Left colon (tissue), 2 donors: ENCODE data around the gene PTPRR. TPM values are rescaled to one million over a fixed set of nuclear protein-coding genes. Genes with fewer than 3 reads are reported as not detected.

Experiments used
- ATAC-seq: fragments of 200-7000 bp; cut with Tn5 transposase; one replicate; pipeline ENCODE4 v1.9.1; 2020; ENCODE audit warnings: mild to moderate bottlenecking, moderate library complexity
- DNase-seq, 2 donors: peaks; one replicate each; pipeline ENCODE4 v3.0.0-alpha.2; 2020
- intact Hi-C, 2 donors: fragments of 100-400 bp; cut with DNase I in 1 of 2; cut with micrococcal nuclease in 1 of 2; formaldehyde crosslinking; loops; one replicate each; pipeline versions ENCODE4 v1.11.2 to v1.14.0; 2022; cut with DNase I, micrococcal nuclease
- long read RNA-seq: library from polyadenylated mRNA; unstranded; transcript quantifications from one replicate; pipeline ENCODE4 v2.0.0, GENCODE V29; 2021
- total RNA-seq, 2 donors: library from RNA; stranded (reverse); fragmentation: NEBNext Ultra II Directional; extraction: Animal tissue kit (Norgen Biotek cat#: 25700); gene quantifications; one replicate each; pipeline ENCODE4 v1.2.1, GENCODE V29; 2021
- donor health status: DM: no; HTN: no; CAD: no.
- donor health status: DM: yes; HTN: yes; CAD: no.

Gene PTPRR, protein sequence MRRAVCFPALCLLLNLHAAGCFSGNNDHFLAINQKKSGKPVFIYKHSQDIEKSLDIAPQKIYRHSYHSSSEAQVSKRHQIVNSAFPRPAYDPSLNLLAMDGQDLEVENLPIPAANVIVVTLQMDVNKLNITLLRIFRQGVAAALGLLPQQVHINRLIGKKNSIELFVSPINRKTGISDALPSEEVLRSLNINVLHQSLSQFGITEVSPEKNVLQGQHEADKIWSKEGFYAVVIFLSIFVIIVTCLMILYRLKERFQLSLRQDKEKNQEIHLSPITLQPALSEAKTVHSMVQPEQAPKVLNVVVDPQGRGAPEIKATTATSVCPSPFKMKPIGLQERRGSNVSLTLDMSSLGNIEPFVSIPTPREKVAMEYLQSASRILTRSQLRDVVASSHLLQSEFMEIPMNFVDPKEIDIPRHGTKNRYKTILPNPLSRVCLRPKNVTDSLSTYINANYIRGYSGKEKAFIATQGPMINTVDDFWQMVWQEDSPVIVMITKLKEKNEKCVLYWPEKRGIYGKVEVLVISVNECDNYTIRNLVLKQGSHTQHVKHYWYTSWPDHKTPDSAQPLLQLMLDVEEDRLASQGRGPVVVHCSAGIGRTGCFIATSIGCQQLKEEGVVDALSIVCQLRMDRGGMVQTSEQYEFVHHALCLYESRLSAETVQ
- total RNA-seq = 10 to 100 TPM; 13.1 to 48.8 TPM
- long read RNA-seq, transcript PTPRR-204 (10 exons, 2,818 nt) = major isoform, 9 of 15 reads
- long read RNA-seq, partial matches to known transcripts = 1 of 15 reads
- long read RNA-seq, other reads (novel, unspliced or antisense) = 1 of 15 reads

DNA sequence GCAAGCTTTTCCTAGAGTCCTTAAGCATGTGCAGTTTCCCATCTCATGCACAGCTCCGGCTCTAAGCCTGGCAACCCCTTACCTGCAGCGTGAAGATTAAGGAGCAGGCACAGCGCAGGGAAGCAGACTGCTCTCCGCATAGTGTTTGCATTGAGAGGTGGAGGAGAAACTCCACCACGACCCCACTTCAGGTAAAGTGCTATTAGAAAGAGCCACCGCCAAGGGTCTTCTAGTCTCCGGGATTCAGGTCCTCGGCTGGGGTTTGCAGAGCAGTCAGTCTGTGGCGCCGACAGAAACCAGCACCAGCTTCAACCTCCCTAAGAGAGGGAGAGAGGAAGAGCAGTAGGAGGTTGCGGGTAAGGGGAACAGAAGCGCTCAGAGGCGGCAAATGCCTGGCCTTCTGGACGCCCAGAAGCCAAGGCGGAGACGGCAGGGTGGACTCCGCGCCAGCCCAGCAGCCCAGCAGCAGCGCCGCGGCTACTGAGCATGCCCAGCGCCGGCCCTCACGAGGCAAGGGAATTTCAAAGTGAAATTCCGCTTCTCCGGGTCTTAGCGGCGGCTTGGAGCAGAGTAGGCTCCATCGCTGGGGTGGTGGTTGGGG is at the start of gene PTPRR:
TSS of gene PTPRR (minus strand) at position 488 of the 601 bp plus-strand sequence. CDS start at position 140, 348 bp downstream.
- ATAC-seq = no peak
- intact Hi-C loops = no loop called here
- no peak for DNase-seq

GRCh38 chr12:70966996-70967790 is 46.7 kb upstream of the PTPRR start:
- intact Hi-C loops = no loop called here
- ATAC-seq (no peak), DNase-seq (no peak)

- ATAC-seq = no peak
- intact Hi-C loops = no loop called here
- DNase-seq = no peak
Measured at GRCh38 chr12:70966046-70966445, 45.5 kb upstream of the PTPRR start.

GRCh38 chr12:70964867-70965510 is 44.5 kb upstream of the PTPRR start:
- ATAC-seq (no peak), DNase-seq (no peak)

GRCh38 chr12:70963081-70963660 is 42.6 kb upstream of the PTPRR start:
- intact Hi-C loops = no loop called here
- DNase-seq (no peak), ATAC-seq (no peak)

More at GRCh38 chr12:70964867-70965510, 44.5 kb upstream of the PTPRR start:
- intact Hi-C loops = no loop called here

DNA sequence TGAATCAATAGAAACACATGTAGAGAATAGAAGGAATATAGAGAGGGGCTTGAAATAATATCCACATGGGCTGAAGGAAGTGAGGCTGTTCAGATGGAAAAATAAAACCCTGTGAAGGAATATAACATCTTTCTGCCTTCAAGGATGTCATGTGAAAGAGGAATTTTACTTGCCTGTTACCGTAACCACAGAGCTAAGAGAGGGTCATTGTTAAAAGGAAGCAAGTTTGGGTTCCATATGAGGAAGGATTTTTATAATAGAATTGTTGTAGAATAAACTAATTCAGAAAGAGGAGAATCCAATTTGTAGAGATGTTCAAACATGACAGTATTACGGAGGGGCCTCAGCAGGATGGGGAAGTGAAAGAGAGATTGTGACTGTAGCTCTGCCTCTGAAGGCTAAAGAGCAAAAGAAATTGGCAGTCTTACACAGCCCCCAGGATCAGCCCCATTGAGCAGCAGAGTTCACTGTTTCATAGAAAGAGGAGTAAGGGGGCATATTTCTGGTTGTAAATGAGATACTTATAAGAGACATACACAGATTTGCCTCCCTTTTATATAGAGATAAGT is 41.8 kb upstream of the PTPRR start:
- DNase-seq (no peak), ATAC-seq (no peak)
- intact Hi-C loops = no loop called here

DNA sequence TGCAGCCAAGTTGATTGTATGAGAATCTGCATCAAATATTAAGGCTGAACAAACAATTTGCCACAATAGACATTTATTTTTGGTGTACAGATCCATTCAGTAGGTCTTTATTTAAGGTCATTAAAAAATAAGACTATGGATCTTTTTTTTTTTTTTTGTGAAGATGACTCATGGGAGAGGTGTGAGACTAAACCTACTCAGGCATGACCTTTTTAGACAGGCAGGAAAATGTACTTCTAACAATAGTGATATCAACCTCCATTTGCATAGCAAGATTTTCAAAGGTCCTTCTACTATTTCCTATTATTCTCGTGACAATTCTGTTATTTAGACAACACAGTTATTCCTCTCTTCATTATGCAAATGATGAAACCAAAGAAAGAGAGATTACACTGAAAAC is 39.9 kb upstream of the PTPRR start:
- ATAC-seq (no peak), DNase-seq (no peak)
- intact Hi-C loops = no loop called here

DNA sequence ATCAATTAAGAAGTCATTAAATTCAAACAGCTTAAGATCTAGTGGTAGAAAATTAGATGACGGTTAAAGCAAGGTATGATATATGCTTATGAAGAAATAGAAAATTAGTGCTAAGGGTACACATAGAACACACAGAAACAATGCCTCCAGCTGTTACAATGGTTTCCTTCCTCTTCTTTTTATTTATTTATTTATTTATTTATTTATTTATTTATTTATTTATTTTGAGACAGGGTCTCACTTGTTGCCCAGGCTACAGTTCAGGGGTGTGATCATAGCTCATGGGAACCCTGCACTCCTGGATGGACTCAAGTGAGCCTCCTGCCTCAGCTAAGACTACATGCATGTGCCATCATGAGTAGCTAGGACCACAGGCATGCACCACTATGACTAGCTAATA is 34.9 kb upstream of the PTPRR start:
- DNase-seq (no peak), ATAC-seq (no peak)
- intact Hi-C loops = no loop called here

DNA sequence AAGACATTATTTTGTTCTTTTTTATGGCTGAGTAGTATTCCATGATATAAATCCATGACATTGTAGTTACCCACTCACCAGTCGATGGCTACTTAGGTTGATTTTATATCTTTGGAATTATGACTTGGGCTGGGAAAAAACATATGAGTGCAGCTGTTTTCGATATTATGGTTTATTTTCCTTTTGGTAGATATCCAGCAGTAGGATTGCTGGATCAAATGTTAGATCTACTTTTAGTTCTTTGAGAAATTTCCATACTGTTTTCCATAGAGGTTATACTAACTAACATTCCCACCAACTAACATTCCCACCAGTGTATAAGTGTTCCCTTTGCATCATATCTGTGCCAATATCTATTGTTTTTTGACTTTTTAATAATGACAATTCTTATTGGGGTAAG is 29.9 kb upstream of the PTPRR start:
- intact Hi-C loops = no loop called here
- ATAC-seq (no peak), DNase-seq (no peak)

DNA sequence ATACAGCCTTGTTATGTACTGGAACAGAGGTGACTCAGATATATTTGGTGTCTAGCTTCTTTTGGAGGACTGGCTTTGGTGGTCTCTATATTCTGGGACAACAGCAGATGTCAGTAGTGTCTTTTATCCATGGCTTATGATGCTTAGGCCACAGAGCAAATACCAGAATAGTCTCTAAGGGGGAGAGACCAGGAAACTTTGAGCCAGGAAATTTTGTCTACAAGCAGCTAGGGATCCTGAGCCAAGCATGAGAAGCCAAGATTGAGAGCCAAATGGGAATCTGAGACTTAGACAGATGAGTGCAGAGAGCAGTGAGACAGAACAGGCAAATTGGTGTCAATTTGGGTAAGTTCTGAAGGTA is 28.4 kb upstream of the PTPRR start:
- intact Hi-C loops = no loop called here
- no peak for DNase-seq
- no peak for ATAC-seq

- no peak for ATAC-seq
- no peak for DNase-seq
- intact Hi-C loops = no loop called here
Measured at GRCh38 chr12:70948236-70948975, 27.9 kb upstream of the PTPRR start.

DNA sequence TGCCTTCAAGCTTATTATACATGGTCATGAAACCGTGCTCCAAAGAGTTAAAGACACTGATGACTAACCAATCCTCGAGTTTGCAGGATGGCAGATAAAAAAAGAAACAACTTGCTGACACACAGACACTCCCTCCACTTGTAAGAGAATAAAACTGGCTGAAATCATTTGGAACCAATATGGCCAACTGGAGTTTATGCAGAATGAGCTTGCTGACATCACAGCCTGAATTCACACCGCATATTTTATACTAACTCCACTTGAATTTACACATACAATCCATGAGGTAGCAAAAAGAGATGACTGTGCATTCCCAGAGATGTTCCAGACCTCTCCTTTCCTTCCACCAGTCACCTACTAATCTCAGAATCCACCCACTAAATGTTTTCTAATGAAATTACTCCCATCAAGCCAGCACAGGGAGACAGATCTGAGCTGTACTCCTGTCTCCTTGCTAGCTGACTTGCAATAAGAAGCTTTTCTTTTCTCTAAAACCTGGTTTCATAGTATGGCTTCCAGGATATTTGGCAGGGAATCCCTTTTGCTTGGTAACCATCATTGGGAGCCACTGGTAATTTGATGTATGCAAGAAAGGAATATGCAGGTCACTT is 15.8 kb upstream of the PTPRR start:
- DNase-seq (no peak), ATAC-seq (no peak)
- intact Hi-C loops = no loop called here

DNA sequence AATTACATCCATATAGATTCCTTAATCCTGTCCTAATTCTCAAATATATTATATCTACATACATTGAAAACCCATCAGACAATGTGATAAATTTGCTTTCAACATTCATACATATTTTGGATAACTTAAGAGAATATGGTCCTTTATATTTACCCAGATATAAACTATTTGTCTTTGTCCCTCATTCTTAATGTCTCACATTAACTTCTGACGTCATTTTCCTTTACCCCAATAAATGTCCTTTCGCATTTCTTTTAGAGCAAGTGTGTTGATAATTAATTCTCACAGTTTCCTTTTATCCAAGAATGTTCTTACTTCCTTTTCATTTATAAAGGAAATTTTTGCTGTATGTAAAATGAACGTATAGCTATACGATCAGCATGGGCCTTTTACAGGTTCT is 12.6 kb upstream of the PTPRR start:
- intact Hi-C loops = no loop called here
- no peak for DNase-seq
- no peak for ATAC-seq

- intact Hi-C loops = no loop called here
- no peak for ATAC-seq
- no peak for DNase-seq
Measured at GRCh38 chr12:70929029-70929428, 8.5 kb upstream of the PTPRR start.

- no peak for ATAC-seq
- DNase-seq = no peak
- intact Hi-C loops = no loop called here
Measured at GRCh38 chr12:70928071-70928470, 7.5 kb upstream of the PTPRR start.

DNA sequence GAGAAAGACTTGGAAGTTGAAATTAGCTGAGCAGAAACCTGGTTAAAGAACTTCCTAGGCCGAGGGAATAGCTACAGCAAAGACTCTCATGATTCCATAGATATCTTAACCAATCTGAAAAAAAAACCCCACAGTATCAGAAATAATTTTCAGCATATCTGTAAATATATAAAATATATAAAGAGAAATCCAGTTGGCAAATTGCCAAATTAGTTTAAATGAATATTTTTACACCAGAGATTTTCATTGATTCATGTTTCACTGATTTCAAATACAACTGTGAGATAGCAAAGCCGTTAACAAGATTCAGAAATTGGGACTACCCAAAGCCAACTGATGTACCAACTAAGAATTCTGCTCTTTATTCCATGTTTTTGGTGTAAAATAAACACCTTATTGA is 6.8 kb upstream of the PTPRR start:
- intact Hi-C loops = no loop called here
- DNase-seq (no peak), ATAC-seq (no peak)

- intact Hi-C loops = no loop called here
- ATAC-seq (no peak), DNase-seq (no peak)
Measured at GRCh38 chr12:70925539-70925938, 5.0 kb upstream of the PTPRR start.
